ENCODE measurements around the gene ANXA11.

The ANXA11 gene

DNA sequence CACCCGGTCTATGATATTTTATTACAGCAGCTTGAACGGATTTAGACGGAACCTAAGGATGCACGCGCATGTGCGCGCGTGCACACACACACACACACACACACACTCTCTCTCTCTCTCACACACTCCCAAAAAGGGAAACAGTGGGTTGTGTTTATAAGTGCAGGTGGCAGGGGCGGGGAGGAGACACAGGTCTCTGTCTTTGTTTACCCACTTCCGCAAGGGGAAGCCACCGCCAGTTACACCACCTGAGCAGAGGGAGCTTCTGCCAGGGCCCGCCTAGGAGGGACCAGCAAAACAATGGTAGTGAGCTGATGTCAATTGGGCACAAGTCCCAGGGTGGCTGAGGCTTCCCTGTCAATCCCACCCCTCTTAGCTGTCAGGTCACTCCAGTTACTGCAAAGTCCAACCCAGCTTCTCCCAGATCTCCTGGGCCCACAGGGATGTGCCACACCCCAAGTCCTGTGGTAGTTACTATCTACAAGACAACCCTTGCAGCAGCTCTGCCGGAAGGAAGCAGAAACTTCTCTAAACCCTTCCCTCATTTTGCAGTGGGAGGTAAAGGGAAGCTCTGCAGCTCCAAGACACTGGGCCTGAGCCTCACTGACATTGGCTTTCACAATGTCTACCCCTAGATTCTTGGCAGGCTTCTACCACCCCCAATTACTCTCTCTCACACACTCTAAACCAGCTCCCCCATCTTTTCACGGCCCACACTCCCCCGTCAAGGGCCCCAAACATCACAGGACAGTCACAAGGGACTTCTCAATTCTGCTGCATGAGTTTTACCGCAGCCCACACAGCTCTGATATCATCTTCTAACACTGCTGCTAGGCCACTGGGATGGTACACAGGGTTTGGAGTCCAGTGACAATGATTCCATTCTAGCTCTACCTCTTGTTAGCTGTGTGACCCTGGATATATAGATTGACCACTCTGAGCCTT, 17.6 kb downstream of the ANXA11 start:
- DNase-seq = no peak

DNA sequence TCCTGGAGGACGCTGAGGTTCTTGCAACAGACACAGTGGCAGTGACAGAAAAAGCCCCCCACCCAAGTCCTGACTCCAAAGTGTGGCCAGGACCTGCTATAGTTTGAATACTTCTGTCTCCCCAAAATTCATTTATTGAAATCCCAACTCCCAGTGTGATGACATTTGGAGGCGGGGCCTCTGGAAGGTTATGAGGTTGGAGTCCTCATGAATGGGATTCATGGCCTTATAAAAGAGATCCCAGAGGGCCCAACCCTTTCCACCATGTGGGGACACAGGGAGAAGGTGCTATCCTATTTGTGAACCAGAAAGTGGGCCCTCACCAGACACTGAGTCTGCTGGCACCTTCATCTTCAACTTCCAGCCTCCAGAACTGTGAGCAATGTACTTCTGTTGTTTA, 18.3 kb downstream of the ANXA11 start:
- no peak for DNase-seq

DNA sequence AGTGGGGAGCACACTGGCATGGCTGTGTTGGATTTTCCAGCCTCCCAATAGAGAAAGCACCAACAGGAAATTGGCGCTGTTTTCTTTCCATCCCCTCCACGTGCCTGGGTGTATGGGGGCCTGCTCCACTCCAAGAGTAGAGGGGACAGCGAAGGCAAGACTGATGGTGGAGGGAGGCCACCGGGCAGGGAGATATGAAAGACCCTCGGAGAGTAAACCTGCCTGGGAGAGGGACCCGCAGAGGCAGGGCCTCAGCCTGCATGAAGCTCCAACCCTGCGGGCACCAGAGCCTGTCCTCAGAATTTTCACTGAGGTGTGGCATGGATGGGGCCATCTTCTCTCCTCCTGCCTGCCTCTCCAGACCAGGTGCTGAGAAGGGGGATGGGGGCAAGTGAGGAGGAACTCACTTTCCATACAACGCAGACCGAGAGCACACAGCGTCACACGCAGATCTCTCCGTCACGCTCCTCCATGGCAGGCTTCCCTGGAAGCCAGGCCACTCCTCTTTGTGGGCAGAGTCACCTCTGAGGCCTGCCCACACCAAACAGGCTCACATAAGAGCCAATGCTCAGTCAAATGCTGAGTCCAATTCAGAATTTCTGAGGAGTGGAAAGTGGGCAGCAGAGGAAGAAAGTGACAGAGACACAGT, 18.8 kb downstream of the ANXA11 start:
- DNase-seq = no peak

DNA sequence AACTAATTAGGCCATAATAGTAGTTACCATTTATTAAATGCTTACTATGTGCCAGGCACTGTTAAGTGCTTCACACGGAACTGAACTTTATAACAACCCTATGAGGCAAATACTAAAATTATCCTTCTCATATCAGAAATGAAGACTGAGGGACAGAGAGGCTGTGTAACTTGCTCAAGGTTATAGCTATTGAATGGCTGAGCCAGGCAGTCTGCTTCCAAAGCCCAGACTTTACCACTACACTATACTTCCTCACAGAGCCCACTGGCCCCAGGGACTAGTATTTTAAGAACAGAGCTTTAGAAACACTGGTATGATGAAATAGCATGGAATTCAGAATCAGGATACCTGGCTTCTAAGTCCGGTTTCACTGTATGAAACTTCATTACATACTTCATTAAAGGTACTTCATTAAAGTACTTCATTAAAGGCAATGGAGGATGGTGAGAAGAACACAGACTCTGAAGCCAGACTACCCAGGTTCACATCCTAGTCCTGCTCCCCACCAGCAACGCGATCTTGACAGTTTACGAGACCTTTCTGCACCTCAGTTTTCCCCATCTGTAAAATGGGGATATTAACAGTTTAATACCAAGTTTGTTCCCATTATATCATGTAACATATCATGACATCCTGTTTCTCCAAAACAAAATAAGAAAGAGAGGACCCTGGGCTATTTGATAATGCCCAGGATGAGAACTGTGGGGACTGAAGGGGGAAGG, 19.6 kb downstream of the ANXA11 start:
- no peak for DNase-seq

DNA sequence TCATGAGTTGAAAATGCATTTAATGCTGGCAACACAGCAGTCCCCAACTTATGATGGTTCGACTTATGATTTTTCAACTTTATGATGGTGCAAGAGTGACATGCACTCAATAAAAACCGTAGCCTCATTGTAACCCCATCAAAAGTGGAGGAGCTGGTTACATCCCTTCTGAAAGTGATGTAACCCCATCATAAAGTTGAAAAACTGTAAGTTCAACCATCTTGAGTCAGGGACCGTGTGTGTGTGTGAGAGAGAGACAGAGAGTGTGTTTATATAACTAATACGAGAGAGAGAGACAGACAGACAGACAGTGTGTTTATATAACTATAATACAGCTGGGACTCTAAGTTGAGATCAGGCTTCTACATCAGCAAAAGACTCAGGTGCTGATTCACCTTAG, 21.0 kb downstream of the ANXA11 start:
- DNase-seq = no peak

DNA sequence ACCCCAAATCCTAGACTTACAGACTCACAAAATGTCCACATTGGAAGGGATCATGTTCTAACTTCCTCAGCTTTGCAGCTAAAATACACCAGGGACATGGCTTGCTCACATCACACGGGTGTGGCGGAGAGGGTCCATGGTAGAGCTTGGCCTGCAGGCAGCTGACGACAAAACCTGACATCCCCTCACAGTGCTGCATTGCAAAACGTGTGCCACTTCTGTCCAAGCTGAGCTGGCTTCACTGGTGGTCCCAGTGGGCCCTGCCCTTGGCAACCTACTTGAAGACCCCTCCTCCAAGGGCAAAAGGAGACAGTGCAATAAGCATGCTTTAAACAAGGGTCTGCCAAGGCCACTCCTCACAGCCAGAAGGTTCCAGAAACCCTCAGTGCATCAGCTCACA, 21.9 kb downstream of the ANXA11 start:
- no peak for DNase-seq

DNA sequence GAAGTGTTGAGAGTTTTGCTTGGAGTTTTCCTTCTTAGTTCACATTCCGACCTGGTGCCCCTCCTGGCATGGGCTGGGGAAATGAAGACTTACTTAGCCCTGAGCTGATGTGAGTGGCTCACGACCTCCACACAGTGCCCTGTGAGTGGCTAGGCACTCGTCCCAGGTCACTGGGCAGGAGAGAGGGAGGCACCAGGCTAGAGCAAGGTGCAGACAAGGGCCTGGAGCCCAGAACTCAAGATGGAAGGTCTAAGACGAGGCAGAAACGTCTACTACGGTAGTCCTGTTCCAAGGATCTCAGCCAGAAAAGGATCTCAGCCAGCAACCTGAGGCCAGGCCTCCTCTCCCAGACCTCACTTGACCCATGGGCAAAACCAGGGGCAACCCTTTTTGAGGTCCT, 22.4 kb downstream of the ANXA11 start:
- DNase-seq = no peak

DNA sequence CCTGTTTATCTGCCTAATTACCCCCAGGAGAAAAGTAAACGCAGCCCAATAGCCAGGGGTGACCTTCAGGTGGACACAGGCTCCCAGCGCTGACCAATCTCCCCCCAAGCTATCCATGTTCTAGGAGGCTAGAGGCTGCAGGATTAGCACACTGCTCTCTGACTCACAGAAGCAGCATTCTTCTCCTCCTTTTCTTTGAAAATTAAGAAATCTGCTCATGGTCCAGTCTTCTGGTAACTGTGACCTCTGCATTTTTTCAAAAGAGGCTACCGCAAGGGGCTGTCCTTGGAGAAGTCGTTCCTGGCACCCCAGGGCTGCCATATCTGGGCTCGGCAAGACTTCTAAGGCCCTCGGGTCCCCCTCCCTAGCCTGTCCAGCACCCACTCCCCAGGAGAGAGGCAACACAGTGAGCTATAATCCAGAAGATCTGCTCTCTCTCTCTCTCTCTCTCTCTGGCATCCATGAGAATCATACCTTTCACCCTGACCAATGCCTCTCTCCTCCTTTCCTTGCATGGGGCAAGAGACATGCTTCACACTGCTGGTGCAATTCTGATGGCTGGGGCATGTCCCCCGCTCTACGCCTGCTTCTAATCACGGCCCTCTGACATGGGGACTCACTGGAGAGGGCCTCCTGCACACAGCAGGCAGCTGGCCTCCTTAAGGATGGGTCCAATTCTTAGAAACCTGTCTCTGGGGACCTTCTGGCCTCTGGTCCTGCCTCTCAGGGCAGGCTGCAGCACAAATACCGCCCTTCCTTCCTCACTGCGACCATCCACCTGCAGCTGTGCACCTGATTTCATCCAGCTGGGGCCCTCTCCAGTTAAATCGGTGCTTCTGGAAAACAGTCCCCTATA, 27.3 kb downstream of the ANXA11 start:
- no peak for DNase-seq

DNA sequence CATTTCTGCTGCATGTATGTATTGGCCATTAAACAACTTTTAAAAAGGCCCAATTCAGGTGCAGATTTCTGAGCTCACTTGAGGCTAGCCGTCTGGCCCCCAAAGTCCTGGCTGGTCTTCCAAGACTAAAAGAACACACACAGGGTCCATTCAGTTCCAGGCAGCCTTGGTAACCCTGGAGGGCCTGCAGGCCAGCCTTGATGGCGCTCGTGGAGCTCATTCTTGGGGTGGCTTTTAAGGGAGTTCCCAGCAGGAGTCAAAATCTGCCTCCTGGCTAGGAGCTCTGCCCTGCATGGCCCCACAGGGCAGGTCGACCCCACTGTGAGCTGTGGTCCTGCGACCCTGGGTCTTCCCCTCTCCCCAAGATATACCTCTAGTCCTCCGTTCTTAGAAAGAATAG, 28.8 kb downstream of the ANXA11 start:
- DNase-seq = no peak

DNA sequence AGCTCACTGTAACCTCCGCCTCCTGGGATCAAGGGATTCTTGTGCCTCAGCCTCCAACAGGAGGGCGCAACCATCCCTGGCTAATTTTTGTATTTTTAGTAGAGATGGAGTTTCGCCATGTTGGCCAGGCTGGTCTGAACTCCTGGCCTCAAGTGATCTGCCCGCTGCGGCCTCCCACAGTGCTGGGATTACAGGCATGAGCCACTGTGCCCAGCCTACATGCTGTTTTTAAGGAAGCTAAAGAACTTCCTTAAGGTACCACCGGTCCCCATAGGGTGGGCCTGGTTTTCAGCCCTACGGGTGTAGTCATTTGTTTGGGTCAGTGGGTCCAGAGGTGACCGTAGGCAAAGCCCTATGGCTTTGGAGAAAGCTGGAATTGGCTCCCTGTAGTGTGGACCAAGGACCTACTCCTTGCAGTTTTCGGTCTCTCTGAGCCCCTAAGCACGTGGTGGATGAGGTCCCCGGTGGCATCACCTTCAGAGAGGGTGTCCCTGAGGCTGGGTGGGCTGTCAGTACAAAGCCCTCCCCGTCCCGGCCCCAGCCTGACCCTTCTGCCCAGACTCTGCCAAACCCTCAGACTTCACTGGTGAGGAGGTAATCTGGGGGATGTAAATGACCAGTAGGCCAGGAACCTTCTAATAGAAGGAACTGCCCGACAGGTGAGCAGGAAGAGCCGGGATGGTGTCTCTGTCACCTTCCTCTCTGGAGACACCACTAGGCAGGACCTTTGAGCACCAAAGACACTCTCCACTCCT, 30.5 kb downstream of the ANXA11 start:
- DNase-seq = no peak

DNA sequence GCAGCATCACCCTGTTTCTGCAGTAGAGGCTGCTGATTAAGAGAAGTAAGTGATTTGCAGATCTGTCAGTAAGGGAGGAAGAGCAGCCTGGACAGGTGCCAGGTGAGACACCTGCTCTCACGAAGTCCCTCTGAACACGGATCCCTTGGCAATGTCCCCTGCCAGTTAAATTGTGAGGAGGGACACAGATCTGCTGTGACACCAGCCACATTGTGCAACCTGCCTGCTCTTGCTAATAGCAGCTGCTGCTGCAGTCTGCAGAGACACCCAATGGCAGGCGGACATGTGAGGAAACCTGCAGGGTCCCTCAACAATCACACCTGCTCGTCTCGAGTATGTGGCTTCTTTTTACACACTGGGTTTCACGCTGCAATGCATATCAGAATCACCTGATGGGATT, 31.9 kb downstream of the ANXA11 start:
- DNase-seq = no peak

DNA sequence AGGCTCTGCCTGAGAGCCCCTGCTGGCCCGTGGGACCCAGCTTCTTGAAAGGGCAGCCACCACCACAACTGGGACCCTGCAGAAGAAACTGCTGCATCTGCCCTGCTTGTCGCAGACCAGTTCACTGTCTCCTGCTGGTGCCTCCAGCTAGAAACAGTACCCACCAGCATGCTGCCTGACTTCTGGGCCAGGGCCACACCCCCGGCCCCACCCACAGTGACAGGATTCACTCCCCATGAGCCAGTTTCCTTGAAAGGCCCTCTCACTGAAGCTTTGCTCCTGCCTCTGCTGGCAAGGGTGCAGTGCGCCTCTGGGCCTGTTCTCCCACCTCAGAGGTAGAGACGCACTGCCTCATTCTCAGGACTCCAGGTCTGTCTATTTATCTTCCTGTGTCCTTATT, 32.4 kb downstream of the ANXA11 start:
- DNase-seq = no peak

DNA sequence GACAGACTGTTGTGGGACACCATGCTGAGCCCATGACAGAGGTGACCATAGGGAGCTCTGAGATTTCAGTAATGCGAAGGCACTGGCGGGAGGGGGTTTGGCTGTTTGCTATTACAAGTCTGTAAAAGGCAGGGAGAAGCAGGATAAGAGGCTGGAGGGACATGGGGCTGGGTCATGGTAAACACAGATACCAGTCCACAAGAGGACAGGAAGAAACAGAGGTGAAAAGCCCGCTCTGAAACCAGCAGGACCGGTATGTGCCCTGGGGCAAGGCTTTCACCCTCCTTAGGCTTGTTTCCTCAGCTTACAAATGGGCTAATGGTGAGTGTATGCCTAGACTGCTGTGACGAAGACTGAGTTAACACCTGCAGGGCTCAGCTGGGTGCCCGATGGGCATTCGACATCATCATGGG, 34.1 kb downstream of the ANXA11 start:
- DNase-seq = no peak

DNA sequence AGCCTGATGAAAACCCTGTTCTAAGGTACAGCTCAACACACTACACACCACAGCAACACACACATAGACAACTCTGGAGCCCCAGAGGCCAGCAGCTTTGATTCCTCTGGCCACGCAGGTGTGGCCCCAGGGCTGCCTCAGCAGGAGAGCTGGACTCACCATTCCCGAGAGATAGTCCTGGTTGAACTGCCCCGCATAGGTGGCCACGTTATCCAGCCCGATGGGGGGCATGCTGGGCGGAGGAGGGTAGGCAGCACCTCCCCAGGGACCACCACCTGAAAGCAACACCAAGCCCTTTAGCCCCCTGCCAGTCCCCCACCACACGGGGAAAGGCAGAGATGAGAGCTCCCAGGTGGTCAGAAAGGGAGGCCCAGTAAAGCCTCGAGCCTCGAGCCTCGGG, 34.7 kb downstream of the ANXA11 start:
- DNase-seq = no peak

DNA sequence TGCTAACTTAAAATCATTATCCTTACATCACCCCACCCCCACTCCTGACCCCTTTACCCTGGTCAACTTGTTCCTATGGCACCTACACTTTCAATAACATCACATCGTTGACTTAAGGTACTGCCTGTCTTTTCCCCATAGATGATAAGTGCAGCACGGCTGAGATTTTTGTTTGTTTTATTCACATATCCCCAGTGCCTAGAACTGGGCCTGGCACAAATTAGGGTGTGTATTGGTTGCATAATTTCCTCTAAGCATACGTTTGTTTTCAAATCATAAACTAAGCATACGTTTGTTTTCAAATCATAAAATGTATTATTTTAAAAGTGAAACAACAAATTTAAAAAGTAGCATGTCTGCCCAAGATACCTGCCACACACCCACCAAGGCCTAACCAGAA, 35.3 kb downstream of the ANXA11 start:
- DNase-seq = no peak

DNA sequence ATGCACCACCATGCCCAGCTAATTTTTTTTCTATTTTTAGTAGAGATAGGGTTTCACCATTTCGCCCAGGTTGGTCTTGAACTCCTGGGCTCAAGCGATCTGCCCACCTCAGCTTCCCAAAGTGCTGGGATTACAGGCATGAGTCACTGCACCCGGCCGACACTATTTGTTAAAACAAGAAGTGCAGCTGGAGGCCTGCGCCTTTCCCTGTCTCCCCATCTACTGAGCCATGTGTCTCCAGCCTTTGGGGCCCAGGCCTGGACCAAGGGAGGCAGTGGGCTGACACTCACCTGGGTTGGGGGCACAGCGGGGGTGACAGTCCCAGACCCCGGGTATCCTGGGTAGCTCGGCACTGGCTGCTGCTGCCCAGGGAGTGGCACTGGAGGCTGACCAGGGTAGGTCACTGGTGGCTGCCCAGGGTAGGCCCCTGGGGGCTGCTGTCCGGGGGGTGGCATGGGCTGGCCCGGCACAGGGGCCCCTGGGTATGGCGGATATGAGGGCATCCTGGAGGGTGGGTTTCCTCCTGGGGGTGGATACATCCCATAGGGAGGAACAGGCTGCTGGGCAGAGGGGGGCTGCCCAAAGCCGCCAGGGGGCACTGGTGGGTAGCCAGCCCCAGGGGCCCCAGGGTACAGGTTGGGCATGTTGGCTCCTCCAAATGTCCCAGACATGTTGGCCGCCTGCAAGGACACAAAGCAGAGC, 36.5 kb downstream of the ANXA11 start:
- DNase-seq = no peak

DNA sequence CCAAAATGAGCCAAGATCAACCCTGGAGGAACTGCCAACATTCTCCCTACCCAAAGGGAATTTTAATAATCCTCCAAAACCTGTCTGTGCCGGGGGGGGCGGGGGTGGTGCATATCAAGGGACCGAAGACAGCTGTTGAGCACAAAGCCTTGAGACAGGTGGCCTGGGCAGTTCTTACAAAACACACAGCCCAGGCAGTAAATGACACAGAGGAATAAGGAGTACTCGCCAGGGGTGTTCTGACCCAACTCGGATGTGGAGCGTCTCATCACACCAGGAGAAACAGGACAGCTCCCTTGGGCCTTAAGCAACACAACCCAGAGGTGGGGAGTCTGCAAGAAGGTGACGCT, 37.2 kb downstream of the ANXA11 start:
- no peak for DNase-seq

DNA sequence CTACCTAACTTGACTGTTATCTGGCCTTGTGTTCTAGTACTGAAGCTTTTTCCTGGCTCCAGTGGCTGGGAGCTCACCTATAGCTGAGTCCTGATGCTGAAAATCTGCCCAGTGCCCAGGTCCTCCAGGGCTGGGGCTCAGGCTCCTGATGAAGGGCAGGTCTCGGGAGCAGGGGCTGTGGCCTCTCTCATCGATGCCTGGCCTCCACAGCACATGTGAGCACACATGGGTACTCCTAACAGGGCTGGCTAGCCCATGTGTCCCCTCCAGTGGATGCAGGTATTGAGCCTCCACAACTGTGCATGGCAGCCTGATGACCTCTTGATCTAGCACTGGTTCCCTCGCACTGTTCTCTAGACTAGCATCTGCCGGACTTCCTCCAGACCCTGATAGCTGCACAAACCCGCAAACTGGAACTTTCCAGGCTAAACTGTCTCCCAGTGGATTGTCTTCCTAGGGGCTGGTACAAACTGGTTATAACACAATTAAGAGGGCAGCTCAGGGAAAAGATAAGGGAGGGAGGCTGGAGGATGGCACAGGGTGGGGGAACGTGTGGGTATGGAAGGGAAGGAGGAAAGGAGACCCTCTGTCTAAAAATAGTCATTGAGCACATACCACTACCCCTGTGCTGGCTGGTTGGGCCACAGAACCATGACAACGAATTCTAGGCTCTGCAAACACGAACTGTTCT, 37.7 kb downstream of the ANXA11 start:
- DNase-seq = no peak

DNA sequence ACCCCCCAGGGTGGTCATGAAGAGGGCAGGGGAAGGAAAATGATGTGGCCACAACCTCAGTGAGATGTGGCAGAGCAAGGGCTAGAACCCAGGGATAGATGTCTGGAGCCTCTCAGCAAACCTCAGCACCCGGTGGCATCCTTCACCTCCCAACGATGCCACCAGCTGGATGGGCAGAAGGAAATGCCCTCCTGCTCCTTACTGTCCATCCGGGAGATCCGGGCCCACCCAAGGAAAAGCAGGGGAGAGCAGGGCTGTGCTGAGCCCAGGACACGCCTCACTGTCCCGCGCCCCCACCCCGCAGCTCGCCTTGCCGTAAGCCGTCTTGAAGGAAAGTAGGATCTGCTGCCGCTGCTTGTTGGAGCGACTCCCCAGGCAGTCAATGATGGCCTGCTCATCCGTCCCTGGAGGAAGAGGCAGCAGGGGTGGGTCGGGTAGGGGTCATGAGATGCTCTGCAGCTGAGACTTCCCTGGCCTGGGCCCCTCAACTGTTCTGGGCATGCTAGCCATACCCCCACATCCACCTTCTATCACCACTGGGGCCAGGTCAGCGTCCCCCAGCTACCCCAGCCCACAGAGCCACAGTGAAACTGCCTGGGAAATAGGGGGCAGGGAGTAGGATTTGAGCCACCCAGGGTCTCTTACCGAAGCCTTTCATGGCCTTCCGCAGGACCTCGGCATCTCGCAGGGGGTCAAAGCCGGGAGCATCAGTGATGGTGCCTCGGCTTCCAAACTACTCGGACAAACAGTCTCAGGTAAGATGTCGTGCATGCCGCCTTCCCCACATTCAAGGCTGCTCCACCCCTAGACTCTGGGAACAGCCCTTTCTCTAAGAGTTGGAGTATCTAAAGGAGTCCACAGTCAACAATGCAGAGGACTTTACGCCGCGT, 38.5 kb downstream of the ANXA11 start:
- DNase-seq = no peak

DNA sequence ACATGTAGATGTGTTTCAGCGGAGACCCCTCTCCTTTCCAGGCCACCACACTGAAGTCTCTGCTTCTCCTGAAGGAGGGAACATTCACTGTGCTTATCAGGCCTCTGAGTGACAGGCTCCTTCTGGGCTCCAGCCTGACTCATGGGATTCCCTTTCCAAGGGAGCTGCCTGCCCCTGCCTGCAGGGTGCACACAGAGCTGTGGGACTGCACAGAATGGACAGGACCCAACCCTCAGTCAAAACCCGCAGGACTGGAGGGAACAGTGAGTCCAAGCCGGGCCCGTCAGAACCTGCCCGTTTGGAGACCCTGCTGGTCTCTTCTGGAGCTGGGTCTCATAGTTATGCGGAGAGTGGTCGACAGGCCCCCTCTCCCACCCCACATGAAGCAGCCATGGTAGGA, 40.2 kb downstream of the ANXA11 start:
- no peak for DNase-seq

Measured in left hindlimb (tissue), 1 donor.